Activated CD8-positive, alpha-beta memory T cell treated with anti-CD3 and anti-CD28 coated beads for 48 hours (primary cell): ENCODE data around the gene THUMPD1.
"Not testable (repeated sequence)": the region's sequence is repeated elsewhere in the genome, so short reads cannot be mapped to it uniquely, and the experiment has no call there.

Source experiments
- DNase-seq, 3 experiments: peaks; one replicate each; pipeline ENCODE4 v3.0.0-alpha.2; 2020; ENCODE audit warnings: low read depth in 2 of 3, low spot score in 2 of 3

The THUMPD1 gene

GRCh38 chr16:20696618-20697017, 45.0 kb downstream of the THUMPD1 start:
- no peak for DNase-seq

DNA sequence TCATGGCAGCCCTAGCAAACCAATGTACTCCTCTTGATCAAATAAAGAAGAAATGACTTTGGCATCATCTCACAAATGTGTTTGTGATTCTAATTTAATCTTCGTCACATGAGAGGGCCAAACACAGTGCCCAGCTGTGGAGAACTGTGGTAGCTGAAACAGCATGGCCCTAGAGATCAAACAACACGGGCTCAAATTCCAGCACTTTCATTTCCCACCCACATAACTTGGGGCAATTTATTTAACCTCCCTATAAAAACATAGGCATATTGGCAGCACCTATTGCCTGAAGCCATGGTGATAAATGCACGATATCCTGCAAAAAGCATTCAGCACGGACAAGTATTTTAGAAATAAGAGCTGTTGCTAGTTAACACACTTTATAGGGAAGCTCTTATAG, 46.6 kb downstream of the THUMPD1 start:
- no peak for DNase-seq

DNA sequence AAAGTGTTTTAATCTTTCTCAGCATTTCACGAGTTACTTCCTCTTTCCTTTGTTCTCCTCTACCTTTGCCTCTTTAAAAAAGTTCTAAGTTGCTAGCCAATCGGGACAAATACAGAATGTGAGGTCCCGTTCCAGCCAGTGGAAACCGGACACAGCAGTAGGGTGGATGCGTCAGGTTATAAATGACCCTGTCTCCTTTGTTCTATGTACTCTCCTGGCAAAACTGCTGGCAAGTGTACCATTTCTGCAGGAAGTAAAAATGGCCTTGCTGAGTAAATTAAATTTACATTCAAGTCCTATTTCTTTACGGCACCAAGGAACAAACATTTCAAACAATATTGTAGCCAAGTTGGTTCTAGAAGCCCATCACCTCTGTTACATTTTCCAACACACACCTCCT, 47.5 kb downstream of the THUMPD1 start:
- not testable (repeated sequence) for DNase-seq

DNA sequence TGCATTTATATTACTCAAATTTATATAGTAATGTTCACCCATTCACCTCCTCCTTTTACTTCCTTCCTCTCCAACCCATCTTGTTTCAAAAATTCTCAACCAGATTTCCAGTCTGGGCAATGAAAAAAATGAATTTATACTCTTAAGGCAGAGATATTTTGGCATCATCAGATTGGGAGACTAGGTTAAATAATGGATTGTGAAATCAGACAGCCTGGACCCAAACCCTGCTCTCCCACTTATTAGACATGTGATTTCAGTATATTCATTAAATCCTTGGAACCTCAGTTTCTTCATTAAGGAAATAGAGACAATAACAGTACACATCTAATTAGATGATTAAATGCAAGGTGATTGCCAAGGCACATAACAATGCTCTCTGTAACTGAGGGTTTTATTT, 52.0 kb downstream of the THUMPD1 start:
- DNase-seq, result no peak

DNA sequence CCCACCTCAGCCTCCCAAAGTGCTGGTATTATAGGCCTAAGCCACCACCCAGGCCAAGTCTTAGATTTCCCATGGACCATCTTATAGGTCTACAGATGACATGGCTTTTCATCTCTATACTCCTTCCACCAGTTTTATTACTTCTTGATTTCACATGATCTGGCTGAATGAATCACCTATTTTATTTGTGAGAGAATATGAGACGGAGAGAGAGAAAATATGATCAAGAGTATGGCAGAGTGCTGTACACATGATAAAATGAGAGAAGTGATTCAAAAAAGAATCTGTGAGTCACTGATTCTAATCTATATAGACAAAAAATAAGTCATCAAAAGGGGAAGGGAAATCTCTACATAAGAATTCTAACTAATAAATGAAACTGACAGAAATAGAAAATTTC, 57.8 kb downstream of the THUMPD1 start:
- no peak for DNase-seq
